Ureter (tissue), 1 donor: ENCODE data around the gene HP. TPM values are rescaled to one million over a fixed set of nuclear protein-coding genes. Genes with fewer than 3 reads are reported as not detected.
A peak's percentile ranks its signal among the peaks of the same experiment; 100 is the strongest.

Experiments used
- DNase-seq: peaks from one replicate; pipeline ENCODE4 v3.0.0-alpha.2; 2020; ENCODE audit warnings: low spot score
- total RNA-seq: library from RNA; stranded (reverse); gene quantifications from one replicate; pipeline ENCODE4 v1.2.4, GENCODE V29; 2023
- donor health status: DM: yes; HTN: yes; CAD: no.

The HP gene
- total RNA-seq, 1 donor from 2014 or later: 3.9 TPM

DNA sequence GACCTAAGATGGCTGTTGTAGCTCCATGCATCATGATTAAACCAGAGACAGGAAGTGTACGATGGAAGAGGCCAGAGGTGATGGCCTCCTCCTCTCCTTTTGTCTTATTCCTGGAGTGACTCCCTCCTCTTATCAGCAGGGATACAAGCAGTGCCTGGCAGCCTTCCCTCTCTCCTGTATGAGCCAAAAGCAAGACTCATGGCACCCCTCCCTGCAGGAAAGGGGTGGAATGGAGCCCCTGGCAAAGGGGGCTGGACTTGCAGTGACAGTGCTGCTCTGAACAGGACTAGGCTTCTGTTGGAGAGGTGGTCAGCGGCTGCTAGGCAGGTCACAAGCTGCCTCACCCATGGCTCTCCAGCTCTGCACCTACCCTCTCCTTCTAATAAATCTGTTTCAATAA lies 30.7 kb downstream of the HP start:
- no peak for DNase-seq

DNA sequence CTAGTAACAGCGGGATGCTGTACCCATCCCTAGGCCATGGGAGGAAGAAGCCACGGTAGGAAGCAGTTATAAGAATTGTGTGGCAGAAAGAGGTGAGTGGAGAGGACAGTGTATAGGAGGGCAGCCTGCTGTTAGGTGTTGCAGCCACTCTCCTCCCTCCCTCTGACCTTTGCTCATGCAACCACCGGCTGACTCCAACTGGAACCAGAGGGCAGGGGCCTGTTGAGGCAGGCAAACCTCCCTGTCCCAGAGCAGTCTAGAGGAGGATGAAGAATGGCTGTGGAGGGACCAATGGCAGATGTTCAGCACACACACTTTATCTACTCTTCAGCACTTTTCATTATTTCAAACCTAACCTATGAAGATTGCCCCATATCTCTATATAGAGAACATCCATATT lies 36.9 kb downstream of the HP start:
- no peak for DNase-seq

DNA sequence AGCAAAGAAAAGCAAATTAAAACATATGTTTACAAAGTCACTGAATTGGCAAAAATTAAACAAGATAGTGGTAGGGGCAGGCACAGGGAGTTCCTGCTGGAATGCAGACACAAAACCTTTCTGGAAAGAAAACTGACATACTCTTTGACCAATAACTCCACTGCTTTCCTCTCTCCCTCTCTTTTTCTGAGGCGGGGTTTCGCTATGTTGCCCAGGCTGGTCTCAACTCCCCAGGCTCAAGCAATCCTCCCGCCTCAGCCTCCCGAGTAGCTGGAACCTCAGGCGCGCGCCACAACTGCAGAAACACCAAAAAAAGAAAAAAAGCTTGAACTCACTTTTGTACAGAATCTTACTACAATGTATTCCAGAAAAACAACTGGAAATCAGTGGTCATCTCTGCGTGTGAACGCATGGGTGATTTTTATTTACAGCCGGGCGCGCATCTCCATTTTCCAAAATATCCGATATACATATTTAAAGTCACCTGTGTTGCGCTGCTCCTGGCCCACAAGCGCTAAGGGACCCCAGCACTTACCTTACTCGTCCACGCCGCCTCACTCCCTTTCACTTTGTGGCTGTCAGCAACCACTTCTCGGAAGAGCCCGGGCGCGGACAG lies 38.6 kb downstream of the HP start:
- no peak for DNase-seq

DNA sequence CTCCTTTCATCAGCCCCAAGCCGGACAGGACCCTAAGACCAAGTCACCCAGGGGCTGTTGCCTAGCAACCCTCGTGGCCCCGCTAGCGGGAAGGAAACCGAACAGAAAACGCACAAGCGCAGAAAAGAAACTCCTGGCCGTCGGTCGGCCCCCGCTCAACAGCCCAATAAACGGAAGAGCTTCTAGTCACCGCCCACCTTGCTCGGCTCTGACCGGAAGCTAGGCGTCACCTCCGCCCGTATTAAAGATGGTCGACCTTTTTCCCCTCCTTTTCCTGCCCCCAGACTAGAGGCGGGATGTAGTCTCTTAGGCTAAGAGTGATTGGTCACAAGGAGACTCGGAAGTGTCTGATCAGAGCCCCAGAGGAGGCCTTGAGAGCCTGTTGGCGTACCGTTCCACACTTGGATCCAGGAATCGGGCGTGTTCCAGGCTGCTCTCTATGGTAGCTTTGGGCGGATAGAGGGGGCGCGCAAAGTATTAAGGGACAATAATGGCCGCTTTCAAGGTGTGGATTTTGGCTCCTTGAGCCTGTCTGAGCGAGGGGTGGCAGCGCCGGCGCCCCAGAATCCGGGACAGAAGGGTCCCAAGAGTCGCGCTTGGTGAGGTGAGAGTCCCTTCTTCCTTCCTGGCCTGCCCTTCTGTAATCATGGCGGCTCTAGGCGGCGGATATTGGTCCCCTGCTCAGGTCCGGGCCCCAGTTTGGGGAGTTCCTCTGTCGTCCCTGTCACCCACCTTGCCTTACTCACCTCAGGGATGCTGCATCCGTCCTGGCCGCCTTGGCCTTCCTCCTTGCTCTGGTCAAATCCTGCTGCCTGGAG lies 39.4 kb downstream of the HP start, which contains the start of the genes DHX38 and TXNL4B:
Gene DHX38 (plus strand): TSS at position 400 of the 818 bp plus-strand sequence. CDS start 2,311 bp downstream, outside the sequence.
Gene TXNL4B (minus strand): TSS at position 173 of the 818 bp plus-strand sequence. CDS start 2,871 bp downstream, outside the sequence.
- DNase-seq: peak; percentile 96

DNA sequence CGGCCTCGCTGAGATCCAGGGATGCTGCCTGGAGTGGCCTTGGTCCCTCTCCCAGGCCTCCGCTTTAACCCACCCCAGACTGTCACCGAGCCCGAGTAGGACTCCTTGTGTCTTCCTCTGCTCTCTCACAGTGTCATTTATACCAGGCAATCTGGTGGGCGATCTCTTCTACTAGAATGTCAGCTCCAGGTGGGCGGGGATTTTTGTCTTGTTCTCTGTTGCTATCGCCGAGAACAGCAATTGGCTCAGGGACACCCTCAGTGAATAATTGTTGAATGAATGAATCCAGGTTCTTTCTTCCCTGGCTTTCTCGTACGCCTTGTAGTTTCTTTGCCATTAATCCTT lies 39.9 kb downstream of the HP start:
- no peak for DNase-seq

DNA sequence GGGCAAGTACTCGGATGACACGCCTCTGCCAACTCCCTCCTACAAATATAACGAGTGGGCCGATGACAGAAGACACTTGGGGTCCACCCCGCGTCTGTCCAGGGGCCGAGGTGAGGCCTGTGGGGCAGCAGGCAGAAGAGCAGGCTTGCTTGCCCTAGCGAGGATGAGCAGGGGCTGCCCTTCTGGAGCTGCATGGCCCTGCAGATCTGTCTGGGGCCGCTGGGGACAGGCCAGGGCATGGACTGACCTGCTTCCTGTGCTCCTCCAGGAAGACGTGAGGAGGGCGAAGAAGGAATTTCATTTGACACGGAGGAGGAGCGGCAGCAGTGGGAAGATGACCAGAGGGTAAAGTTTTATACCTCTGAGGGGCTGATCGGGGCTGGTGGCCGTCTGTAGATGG lies 44.6 kb downstream of the HP start:
- DNase-seq: no peak

DNA sequence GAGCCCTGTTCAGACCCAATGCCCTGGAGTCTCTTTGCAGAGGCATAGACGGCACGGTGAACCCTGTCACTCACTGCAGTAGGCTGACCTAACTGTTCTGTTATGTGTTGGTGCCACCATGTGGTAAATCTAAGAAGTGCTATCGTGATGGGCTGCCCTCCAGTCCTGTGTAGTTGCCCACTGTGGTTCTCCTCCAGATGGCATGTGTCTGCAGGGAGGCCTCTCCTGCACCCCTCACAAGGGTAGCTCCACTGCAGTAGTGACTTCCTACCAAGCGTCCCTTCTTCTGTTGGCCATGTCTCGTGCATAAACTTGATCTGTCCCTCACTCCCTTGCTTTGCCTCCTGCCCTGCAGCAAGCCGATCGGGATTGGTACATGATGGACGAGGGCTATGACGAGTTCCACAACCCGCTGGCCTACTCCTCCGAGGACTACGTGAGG lies 45.1 kb downstream of the HP start:
- DNase-seq: no peak

DNA sequence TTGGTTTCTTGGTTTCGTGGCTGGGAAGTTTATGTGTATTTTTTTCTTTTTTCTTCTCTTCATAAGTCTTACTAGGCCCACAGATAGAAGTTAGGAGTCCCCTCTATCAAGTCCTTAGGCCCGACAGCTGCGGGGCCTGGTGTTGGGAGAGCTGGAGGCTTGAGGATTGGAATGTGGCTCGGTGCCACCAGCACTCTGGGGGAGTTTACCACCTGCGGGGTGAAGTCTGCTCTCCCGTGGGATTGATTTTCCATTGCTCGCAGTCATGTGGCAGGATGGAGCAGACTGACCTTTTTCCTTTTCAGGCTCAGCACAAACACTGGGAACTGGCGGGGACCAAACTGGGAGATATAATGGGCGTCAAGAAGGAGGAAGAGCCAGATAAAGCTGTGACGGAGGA lies 46.9 kb downstream of the HP start:
- no peak for DNase-seq

DNA sequence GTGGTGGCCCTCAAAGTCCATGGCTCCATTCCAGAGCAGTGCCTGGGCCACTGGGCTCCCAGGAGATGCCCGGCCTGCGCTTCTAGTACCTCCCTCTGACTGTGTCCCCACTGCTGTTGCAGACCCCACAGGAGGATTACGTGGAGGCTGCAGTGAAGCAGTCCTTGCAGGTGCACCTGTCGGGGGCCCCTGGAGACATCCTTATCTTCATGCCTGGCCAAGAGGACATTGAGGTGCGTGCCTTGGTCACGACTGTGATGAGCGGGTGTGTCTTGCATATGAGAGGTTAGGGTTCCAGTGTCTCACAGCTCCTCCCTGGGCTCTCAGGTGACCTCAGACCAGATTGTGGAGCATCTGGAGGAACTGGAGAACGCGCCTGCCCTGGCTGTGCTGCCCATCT lies 50.6 kb downstream of the HP start:
- DNase-seq: no peak

DNA sequence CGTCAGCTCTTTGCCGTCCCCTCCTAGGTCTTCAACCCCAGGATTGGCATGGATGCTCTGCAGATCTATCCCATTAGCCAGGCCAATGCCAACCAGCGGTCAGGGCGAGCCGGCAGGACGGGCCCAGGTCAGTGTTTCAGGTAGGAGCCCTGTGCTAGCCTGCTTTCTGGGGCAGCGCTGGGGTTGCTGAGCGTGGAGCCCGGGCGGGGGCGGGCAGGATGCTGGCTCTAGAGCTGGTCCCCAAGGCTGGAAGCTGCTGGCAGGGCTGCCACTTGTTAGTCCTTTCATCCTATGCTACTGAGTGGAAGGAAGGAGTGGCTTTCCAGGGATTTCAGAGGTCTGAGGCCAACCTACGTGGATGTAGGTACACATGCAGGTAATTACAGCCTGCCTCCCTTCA lies 51.7 kb downstream of the HP start:
- no peak for DNase-seq

DNA sequence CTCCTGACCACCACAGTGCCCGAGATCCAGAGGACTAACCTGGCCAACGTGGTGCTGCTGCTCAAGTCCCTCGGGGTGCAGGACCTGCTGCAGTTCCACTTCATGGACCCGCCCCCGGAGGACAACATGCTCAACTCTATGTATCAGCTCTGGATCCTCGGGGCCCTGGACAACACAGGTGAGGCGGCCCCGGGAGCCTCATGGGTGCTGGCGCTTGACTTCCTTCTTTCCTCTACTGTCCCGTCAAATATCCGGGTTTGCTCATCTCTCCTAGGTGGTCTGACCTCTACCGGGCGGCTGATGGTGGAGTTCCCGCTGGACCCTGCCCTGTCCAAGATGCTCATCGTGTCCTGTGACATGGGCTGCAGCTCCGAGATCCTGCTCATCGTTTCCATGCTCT lies 53.1 kb downstream of the HP start:
- DNase-seq: no peak

DNA sequence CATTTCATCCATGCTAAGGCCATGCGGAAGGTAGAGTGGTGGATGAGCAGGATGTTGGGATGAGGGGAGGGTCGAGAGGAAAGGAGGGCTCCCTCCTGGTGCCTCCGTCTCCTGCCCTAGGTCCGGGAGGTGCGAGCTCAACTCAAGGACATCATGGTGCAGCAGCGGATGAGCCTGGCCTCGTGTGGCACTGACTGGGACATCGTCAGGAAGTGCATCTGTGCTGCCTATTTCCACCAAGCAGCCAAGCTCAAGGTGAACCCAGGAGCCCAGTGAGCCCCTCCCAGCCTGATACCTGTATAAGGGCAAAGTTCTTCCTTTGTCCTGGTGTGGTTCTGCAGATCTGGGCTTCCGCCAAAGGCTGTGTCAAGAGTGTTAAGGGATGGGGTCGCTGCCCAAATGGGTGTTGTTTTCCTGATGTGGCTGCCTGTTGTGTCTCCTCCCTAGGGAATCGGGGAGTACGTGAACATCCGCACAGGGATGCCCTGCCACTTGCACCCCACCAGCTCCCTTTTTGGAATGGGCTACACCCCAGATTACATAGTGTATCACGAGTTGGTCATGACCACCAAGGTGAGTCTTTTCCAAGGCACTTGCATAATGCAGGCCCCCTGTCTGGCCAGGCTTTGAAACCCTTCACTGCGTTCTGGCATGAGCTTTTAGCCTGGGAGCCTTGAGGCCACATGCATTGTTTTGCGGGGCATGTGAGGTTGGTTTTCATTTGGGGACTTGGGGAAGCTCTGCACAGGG lies 54.2 kb downstream of the HP start:
- DNase-seq: no peak

DNA sequence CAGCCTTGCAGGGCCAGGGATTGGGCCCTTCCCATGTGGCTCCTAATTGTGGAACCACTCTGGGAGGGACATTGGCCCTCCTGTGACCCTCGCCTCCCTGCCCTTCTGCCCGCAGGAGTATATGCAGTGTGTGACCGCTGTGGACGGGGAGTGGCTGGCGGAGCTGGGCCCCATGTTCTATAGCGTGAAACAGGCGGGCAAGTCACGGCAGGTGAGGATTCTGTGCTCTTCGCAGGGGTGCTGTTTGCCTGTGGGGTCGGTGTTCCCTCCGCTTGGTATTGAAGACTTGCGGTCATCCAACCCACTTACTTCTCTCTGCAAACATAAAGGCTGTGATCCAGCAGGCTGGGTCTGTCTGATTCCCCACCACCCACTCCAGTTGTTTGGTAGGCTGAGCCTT lies 55.0 kb downstream of the HP start:
- DNase-seq: no peak

DNA sequence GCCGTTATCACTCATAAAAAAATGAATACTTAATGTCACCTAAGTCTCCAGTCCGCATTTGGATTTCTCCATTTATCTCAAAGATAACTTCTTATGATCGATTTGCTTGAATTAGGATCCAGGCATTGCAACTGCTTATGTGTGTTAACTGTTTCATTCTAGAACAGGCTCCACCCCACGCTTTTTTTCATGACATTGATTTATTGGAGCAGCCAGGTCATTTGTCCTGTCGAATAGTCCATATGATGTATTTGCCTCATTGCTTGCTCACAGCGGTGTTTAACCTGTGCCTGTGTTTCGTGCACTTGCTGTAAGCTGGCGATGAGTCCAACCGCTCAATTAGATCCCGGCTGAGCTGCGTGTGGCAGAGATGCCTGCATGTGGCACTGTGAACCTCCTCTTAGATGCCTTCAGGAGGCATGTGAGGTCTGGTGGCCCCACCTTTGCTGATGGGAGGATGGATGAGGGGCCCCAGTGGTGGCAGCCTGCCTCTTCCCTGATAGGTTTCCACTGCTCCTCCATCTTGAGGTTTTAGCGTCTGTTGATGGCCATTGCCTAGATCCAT lies 55.7 kb downstream of the HP start:
- DNase-seq: no peak

Other genes with a start within 250 kb of the HP start
- 117 TPM for gene AP1G1, start 245.7 kb upstream of the HP start, total RNA-seq
- 28.5 TPM for gene ATXN1L, start 208.5 kb upstream of the HP start, total RNA-seq
- gene ZNF821, start 170.3 kb upstream of the HP start, total RNA-seq: 5.7 TPM
- 176 TPM for gene IST1, start 159.0 kb upstream of the HP start, total RNA-seq
- 0.52 TPM for gene PKD1L3, start 54.1 kb upstream of the HP start, total RNA-seq
- 15.8 TPM for gene DHODH, start 45.8 kb upstream of the HP start, total RNA-seq
- gene HPR, start 8.7 kb downstream of the HP start, total RNA-seq: not detected
- gene TXNL4B, start 39.1 kb downstream of the HP start, total RNA-seq: 13.9 TPM
- gene DHX38, start 39.3 kb downstream of the HP start, total RNA-seq: 50.1 TPM
- gene PMFBP1, start 117.7 kb downstream of the HP start, total RNA-seq: 1.6 TPM